OCI-LY7 (cell line): ENCODE measurements around the gene SKOR2.

Source experiments
- EZH2phosphoT487 ChIP-seq: fragments of 200-600 bp; sonication (generic); IDR thresholded peaks from 2 replicates; pipeline ENCODE4 v1.6.1; 2018; ENCODE audit warnings: low read depth, borderline replicate concordance, mild to moderate bottlenecking, mixed run types, antibody characterized with exemption, low read length, moderate library complexity, mixed read lengths
- TF ChIP-seq, protein P1 (sequence below): fragments of 200-600 bp; sonication (generic); conservative IDR thresholded peaks from 2 replicates; pipeline ENCODE4 v1.5.1; 2014; ENCODE audit warnings: mild to moderate bottlenecking, antibody characterized with exemption, low read length, moderate library complexity, mixed read lengths

DNA sequence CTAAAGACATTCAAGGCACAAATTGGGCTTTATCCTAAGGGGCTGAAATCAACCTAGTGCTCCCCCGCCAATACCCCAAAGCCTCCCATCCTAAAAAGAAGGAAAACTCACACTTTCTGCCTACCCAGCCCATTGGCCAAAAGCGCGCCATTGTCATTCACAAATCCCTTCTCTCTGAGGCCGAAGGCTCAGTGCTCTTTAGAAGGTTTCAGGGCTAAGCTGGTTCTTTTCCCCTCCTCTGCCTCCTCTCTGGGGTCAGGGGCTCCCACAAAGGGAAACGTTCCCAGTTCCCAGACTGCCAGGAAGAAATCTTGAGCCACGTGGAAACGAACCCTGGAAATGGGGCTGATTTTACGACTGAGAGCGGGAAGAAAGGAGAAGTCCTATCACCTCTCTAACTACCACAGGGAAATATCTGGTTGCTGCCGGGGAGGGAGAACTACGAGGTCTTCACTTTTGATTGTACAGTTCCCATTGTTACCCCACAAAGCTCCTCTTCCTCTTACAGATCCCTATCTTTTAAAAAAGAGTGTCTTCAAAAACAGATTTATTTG, 1.7 kb upstream of the SKOR2 start:
- TF ChIP-seq, protein P1, sequence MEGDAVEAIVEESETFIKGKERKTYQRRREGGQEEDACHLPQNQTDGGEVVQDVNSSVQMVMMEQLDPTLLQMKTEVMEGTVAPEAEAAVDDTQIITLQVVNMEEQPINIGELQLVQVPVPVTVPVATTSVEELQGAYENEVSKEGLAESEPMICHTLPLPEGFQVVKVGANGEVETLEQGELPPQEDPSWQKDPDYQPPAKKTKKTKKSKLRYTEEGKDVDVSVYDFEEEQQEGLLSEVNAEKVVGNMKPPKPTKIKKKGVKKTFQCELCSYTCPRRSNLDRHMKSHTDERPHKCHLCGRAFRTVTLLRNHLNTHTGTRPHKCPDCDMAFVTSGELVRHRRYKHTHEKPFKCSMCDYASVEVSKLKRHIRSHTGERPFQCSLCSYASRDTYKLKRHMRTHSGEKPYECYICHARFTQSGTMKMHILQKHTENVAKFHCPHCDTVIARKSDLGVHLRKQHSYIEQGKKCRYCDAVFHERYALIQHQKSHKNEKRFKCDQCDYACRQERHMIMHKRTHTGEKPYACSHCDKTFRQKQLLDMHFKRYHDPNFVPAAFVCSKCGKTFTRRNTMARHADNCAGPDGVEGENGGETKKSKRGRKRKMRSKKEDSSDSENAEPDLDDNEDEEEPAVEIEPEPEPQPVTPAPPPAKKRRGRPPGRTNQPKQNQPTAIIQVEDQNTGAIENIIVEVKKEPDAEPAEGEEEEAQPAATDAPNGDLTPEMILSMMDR: no peak
- TF ChIP-seq EZH2phosphoT487: no peak
